Stimulated activated CD4-positive, alpha-beta T cell treated with anti-CD3 and anti-CD28 coated beads, Interleukin-12 subunit alpha, Interleukin-12 subunit beta, amount 100 ng/mL, for 4 hours (primary cell): Measurements from ENCODE around the gene LY86.
A peak's percentile ranks its signal among the peaks of the same experiment; 100 is the strongest.

ENCODE experiments used
- DNase-seq: peaks from one replicate; pipeline ENCODE4 v3.0.0-alpha.2; 2020

The LY86 gene

DNA sequence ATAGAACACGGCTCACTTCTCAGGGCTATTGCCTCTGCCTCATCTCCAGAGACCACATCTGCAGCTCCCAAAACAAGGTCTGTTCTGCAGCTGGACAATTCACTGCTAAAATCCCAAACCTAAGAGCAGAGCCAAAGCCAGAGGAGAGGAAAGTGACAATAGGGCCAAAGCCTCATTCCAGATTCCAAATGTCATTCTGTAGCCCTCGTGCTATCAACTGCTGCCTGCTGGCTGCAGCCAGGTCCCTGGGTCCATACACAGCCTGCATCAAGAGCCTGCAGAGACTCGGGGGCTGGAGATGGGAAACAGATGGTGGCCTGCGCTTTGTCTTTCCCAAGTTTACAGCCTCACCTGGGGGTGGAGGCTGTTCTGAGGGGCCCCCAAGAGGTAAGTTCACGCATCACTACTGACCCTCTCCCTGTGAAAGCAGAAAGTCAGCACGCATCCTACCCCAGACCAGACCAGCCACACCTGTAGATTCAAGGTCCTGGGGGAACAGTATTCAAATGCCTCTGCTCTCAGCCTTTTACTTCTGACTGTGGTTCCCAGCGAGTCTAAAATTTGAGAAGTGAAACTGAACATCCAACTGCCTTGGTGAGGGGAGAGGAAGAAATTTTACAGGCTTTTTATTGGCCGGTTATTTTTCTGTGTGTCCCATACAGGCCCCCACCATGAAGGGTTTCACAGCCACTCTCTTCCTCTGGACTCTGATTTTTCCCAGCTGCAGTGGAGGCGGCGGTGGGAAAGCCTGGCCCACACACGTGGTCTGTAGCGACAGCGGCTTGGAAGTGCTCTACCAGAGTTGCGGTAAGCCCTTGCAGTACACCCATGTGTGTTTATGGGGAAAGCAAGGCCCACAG is at the start of gene LY86:
Gene LY86 (plus strand): TSS at position 657 of the 860 bp plus-strand sequence. CDS start 15 bp downstream, at position 672.
- DNase-seq, result no peak

- no peak for DNase-seq
Measured at GRCh38 chr6:6539036-6539435, 49.5 kb upstream of the LY86 start.

GRCh38 chr6:6542357-6542756 is 46.2 kb upstream of the LY86 start:
- no peak for DNase-seq

GRCh38 chr6:6543181-6543879 is 45.2 kb upstream of the LY86 start:
- DNase-seq, result no peak

DNA sequence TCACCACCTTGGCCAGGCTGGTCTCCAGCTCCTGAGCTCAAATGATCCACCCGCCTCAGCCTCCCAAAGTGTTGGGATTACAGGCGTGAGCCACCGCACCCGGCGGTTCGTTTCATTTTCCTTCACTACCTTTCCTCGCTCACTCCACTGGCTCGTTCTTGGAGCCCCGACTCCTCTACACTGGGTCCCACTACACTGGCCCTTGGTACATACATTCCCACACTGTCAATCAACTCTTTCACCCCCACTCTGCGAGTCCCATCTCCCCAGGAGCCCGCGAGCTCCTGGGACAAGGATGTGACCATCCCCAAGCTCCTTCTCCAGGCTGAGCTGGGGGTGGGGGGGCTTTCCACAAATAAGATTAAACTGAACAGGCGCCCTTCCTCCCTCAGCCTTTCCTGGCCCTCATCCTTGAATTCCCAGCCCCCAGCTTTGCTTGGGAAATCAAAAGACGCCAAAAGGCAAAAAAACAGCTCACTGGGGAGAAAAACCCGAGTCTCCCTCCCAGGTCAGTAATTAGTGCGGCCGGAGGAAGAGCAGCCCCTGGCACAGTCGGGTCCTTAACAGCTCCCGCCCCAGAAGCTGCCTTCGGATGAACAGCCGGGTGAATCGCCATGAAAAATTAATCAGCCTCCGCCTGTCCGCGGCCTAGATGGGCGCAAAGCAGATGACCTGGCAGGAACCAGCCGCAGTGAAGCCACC is 42.8 kb upstream of the LY86 start:
- DNase-seq, result no peak

- DNase-seq, result peak; percentile 19
Measured at GRCh38 chr6:6546318-6547109, 42.0 kb upstream of the LY86 start.

DNA sequence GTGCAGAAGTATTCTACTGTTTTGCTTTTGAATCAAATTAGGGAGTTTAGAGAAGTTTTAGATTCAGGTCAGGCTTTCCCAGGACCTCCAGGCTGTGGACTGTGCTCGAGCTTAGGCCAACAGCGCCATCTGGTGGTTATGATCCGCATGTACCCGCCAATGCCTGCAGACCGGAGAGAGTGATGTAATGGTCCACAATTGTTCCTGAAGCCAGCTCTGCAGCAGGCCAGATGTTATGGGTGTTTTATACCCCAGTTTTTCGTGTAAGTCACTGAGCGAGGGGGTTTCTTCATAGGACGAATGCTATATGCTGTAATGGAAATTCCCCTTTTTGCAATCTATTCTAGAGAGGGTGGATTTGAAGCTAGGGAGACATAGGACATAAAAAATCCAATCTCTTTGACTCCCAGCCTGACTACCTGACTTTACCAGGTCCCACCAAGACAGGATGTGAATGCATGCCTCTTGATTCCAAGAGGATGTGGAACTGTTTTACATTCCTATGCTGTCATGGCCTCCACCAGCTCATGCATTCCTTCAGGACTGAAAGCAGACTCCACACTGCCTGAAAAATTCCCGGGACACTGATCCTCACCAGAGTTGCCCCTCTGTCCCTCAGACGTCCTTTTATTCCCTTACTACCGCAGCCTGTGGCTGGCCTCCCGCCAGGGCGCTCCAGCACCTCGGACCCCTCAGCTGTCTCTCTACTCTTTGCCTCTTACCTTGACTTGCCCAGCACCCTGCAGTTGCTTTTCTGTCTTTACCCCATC is 41.2 kb upstream of the LY86 start:
- DNase-seq, result peak; percentile 75

GRCh38 chr6:6556161-6556737 is 32.3 kb upstream of the LY86 start:
- no peak for DNase-seq

GRCh38 chr6:6556738-6557503 is 31.6 kb upstream of the LY86 start:
- peak; percentile 16 for DNase-seq

GRCh38 chr6:6557504-6557839 is 31.0 kb upstream of the LY86 start:
- no peak for DNase-seq

GRCh38 chr6:6557886-6558285 is 30.6 kb upstream of the LY86 start:
- DNase-seq, result no peak

GRCh38 chr6:6559994-6560570 is 28.4 kb upstream of the LY86 start:
- no peak for DNase-seq

DNA sequence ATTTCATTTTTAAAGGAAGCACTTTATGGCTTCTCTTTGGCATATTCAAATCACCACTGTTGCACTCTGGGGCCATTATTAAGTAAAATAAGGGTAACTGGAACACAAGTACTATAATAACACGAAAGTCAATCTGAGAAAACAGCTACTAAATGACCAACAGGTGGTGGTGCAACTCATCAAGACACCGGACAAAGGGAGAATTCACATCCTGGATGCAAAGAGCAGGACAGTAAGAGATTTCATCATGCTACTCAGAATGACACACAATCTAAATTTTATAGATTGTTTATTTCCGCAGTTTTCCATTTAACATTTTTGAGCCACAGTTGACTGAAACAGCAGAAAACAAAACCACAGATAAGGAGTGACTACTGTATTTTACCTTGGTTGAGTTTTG is 27.6 kb upstream of the LY86 start:
- DNase-seq, result no peak

DNA sequence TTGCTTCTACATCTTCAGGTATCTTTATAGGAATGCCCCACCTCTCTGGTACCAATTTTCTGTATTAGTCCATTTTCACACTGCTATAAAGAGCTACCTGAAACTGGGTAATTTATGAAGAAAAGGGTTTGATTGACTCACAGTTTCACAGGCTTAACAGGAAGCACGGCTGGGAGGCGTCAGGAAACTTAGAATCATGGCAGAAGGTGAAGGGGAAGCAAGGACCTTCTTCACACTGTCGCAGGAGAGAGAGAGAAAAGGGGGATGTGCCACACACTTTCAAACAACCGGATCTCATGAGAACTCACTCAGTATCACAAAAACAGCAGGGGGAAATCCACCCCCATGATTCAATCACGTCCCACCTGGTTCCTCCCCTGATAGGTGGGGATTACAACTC is 24.4 kb upstream of the LY86 start:
- no peak for DNase-seq

DNA sequence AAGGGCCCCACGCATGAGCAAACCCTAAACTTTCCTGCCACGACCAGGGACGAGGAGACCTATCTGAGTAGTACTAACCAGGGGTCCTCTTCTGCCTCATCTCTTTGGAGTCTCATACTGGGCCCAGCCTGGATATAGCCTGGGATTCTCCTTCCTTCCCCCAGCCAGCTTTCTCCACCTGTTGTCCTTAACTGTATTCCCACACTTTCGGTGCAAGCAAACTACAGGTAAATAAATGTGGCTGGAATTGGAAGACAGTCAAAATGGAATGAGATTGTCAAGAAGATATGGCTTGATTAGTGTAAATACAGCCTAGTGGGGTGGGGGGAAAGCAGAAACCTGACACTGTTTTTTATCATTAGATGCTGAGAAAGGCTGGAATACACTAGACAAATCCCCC is 23.5 kb upstream of the LY86 start:
- no peak for DNase-seq

GRCh38 chr6:6565488-6565887 is 23.0 kb upstream of the LY86 start:
- DNase-seq, result no peak

DNA sequence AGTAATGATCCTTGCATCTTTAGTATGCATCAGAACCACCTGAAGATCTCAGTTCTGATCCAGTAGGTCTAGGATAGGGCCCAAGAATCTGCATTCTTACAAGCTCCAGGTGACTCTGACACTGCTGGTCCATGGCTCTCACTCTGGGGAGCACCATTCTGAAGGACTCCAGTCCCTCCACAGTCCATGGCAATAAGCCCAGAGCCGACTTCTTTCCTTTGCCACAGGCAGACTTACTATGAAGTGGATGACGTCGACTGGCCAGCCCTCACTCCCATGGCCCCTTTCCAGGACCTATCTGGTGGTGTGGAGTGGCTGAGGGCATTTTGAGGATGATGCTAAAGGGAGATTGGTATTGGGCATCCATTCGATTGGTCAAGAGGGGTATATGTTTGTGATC is 21.8 kb upstream of the LY86 start:
- no peak for DNase-seq

DNA sequence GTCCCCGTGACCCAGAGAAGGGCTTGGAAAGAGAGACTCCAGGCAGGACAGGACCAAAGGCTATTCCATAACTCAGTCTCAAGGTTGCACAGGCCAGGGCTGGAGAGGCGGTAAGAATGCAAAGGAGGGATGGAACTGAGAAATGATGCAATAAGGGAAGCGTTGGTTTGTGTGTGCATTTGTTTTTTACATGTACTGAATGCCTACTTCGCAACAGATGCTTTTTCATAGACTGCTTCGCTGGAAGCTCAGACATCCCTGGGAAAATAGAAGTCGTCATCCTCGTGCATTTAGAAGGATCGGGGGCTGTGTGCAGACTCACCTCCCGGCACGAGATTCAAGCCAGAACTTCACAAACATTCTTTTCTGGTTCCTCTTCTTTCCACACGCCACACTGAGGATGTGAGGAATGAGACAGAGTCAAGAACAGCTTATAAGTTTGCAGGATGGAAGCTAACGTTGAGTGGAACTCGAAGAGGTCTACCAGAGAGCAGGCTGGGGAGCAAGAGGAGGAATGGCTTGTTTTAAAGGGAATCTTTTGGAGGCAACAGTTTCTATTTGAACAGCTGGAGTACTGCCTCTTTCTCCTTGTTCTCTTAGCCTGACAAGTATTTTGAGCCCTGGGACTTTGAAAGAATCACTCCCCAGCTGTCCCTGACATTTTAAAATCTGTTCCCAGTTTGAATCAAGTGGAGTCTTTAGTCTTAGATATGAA is 19.3 kb upstream of the LY86 start:
- DNase-seq, result no peak

DNA sequence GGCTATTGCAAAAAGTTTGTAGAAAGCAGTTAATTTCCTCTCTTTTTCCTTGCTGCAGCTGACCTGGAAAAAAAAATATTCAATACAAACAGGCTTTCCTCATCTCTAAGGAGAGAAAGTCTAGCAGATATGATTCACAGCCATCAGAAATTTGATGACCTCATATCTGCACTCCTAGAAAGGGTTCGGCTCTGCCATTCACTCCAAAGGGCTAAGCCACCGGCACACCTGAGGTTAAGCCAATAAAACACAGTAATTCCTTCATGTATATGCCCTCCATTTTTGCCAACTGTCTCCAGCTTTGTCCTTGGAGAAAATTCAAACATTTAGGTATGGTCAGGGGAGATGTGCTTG is 18.7 kb upstream of the LY86 start:
- DNase-seq, result no peak
